ENCODE results near the gene LENG8.

DNA sequence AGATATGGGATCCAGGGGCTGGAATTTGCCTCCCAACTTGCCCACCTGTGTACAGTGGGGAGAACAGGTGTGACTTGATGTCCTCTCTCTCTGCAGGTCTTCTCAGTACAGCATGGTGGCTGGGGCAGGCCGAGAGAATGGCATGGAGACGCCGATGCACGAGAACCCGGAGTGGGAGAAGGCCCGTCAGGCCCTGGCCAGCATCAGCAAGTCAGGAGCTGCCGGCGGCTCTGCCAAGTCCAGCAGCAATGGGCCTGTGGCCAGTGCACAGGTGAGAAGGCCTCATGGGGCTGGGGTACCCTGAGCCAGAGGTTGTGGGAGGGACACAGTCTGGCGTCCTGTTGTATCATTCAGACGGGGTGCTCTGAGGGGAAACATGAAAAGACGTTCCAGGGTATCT, 3.0 kb downstream of the LENG8 start:
- TF ChIP-seq YY1 (IDR thresholded peaks at IDR 0.05; ENCODE audit: low read depth) (no peak), EGR1 (IDR thresholded peaks at IDR 0.05) (no peak), CEBPB (IDR thresholded peaks at IDR 0.05) (no peak), TCF12 (IDR thresholded peaks at IDR 0.05; ENCODE audit: low read depth) (no peak), NFIC (IDR thresholded peaks at IDR 0.05) (no peak), TAF1 (IDR thresholded peaks at IDR 0.05; ENCODE audit: low read depth) (no peak), REST (IDR thresholded peaks at IDR 0.05; ENCODE audit: low read depth) (no peak), RAD21 (IDR thresholded peaks at IDR 0.05; ENCODE audit: low read depth) (no peak), EP300 (IDR thresholded peaks at IDR 0.05; ENCODE audit: borderline replicate concordance) (no peak)
- TF ChIP-seq, protein P1, sequence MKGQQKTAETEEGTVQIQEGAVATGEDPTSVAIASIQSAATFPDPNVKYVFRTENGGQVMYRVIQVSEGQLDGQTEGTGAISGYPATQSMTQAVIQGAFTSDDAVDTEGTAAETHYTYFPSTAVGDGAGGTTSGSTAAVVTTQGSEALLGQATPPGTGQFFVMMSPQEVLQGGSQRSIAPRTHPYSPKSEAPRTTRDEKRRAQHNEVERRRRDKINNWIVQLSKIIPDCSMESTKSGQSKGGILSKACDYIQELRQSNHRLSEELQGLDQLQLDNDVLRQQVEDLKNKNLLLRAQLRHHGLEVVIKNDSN (IDR thresholded peaks at IDR 0.05) = no peak
